Muscle layer of colon (tissue), 2 donors: ENCODE measurements around the gene FKBP7.
A peak's percentile ranks its signal among the peaks of the same experiment; 100 is the strongest.
"Not testable (repeated sequence)": the region's sequence is repeated elsewhere in the genome, so short reads cannot be mapped to it uniquely, and the experiment has no call there.

ENCODE experiments used
- H3K27ac ChIP-seq: one replicate; pipeline ENCODE4 v1.7.0; 2013; ENCODE audit warnings: low read depth, mild to moderate bottlenecking, low read length, moderate library complexity
- H3K27me3 ChIP-seq, 2 donors: one replicate each; pipeline ENCODE4 v1.7.0; 2013; ENCODE audit warnings: low read length in 2 of 2, mild to moderate bottlenecking in 2 of 2; ENCODE audit not compliant: insufficient read depth in 2 of 2, control insufficient read depth in 1 of 2
- H3K36me3 ChIP-seq: one replicate; pipeline ENCODE4 v1.7.0; 2013; ENCODE audit warnings: mild to moderate bottlenecking, low read length; ENCODE audit not compliant: insufficient read depth
- H3K4me1 ChIP-seq: one replicate; pipeline ENCODE4 v1.7.0; 2013; ENCODE audit warnings: mild to moderate bottlenecking, low read length; ENCODE audit not compliant: insufficient read depth
- H3K4me3 ChIP-seq, 2 donors: one replicate each; pipeline ENCODE4 v1.7.0; 2013; ENCODE audit warnings: low read length in 2 of 2, low read depth in 1 of 2, mild to moderate bottlenecking in 1 of 2, moderate library complexity in 1 of 2
- H3K9ac ChIP-seq: one replicate; pipeline ENCODE4 v1.7.0; 2013; ENCODE audit warnings: low read length
- H3K9me3 ChIP-seq: one replicate; pipeline ENCODE4 v1.7.0; 2013; ENCODE audit warnings: mild to moderate bottlenecking, low read length
- donor health status: abdominal sarcoma.
- donor health status: Adenocarcinoma of cecum.

FKBP7 gene, protein sequence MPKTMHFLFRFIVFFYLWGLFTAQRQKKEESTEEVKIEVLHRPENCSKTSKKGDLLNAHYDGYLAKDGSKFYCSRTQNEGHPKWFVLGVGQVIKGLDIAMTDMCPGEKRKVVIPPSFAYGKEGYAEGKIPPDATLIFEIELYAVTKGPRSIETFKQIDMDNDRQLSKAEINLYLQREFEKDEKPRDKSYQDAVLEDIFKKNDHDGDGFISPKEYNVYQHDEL

GRCh38 chr2:178478439-178479274 is at the start of gene FKBP7:
Gene FKBP7 (minus strand): TSS chr2:178478600. CDS start chr2:178478499, 101 bp downstream.
- peaks cover 35% of the 10 kb centered on the region for H3K4me1 ChIP-seq
- H3K27ac ChIP-seq: peak within 1 kb of the TSS; percentile 85
- no peaks in the 10 kb centered on the region for H3K27me3 ChIP-seq
- H3K9ac ChIP-seq: peak within 1 kb of the TSS; percentile 81
- no peaks in the 10 kb centered on the region for H3K36me3 ChIP-seq
- H3K4me3 ChIP-seq: peak within 1 kb of the TSS; percentile 55 to 94
- H3K9me3 ChIP-seq: no peaks in the 10 kb centered on the region

GRCh38 chr2:178527592-178527991 is 49.2 kb upstream of the FKBP7 start:
- H3K9me3 ChIP-seq: no peaks in the 10 kb centered on the region
- H3K27ac ChIP-seq: no peak overlapping the region
- H3K36me3 ChIP-seq: peaks cover 13% of the 10 kb centered on the region
- H3K27me3 ChIP-seq: no peaks in the 10 kb centered on the region
- no peak overlapping the region for H3K9ac ChIP-seq
- no peak overlapping the region for H3K4me3 ChIP-seq
- no peaks in the 10 kb centered on the region for H3K4me1 ChIP-seq

DNA sequence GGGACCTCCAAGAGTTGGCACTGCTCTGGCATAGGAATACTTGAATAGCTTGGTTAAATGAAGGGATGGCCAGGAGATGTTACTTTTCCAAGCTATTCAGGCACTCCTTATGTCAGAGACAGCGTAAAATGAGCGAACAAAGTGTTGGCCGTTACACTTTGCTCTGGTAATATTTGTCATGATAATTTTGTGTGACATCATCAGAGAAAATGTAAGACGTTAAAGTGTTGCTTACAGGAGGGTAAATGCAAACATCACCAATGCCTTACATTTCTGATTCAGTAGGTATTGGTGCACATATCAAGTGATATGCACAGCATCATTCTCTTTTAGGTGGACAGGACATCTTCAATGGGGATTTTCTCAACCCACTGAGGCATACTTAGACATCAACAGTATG is 47.9 kb upstream of the FKBP7 start:
- Histone ChIP-seq H3K36me3 (no peaks in the 10 kb centered on the region), H3K4me1 (no peaks in the 10 kb centered on the region), H3K9ac (no peak overlapping the region), H3K4me3 (no peak overlapping the region), H3K9me3 (no peaks in the 10 kb centered on the region), H3K27me3 (no peaks in the 10 kb centered on the region), H3K27ac (no peak overlapping the region)

- not testable (repeated sequence) for H3K9me3 ChIP-seq, H3K4me1 ChIP-seq, H3K27ac ChIP-seq, H3K9ac ChIP-seq, H3K4me3 ChIP-seq, H3K36me3 ChIP-seq, H3K27me3 ChIP-seq
Observed at GRCh38 chr2:178525460-178525859, 47.1 kb upstream of the FKBP7 start.

GRCh38 chr2:178525010-178525409 is 46.6 kb upstream of the FKBP7 start:
- H3K4me3 ChIP-seq, H3K9ac ChIP-seq: not testable (repeated sequence)

DNA sequence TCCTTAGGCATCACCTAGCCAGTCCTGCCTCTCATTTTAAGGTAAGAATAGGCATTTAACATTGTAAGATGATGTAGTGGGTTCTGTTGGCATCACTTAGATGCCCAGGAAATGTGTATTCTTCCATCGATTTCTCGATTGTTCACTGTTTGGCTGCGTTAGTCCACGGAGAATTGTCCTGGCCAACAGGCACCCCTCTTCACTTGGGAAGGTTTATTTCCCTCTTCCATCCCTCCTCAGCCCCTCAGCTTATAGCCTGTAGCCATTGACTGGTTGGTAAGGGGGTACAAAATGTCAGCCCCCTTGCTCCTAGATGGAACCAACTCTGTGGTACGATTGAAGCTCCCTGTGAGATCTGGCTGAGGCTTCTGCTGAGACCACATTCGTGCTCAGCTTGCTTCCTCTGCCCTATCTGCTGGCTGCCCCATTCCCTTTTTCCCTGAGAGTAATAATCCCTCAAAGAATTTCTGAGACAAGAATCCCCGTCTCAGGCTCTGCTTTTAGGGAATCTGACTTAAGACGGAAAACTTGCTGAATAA is 45.3 kb upstream of the FKBP7 start:
- Histone ChIP-seq H3K4me3 (peak overlapping the region; percentile 53 to 67), H3K9ac (peak overlapping the region; percentile 69), H3K27me3 (no peaks in the 10 kb centered on the region), H3K9me3 (no peaks in the 10 kb centered on the region), H3K27ac (peak overlapping the region; percentile 39), H3K36me3 (peaks cover 3% of the 10 kb centered on the region), H3K4me1 (no peaks in the 10 kb centered on the region)

More at GRCh38 chr2:178525010-178525409, 46.6 kb upstream of the FKBP7 start:
- H3K4me1 ChIP-seq, H3K9me3 ChIP-seq, H3K36me3 ChIP-seq, H3K27me3 ChIP-seq, H3K27ac ChIP-seq: not testable (repeated sequence)

DNA sequence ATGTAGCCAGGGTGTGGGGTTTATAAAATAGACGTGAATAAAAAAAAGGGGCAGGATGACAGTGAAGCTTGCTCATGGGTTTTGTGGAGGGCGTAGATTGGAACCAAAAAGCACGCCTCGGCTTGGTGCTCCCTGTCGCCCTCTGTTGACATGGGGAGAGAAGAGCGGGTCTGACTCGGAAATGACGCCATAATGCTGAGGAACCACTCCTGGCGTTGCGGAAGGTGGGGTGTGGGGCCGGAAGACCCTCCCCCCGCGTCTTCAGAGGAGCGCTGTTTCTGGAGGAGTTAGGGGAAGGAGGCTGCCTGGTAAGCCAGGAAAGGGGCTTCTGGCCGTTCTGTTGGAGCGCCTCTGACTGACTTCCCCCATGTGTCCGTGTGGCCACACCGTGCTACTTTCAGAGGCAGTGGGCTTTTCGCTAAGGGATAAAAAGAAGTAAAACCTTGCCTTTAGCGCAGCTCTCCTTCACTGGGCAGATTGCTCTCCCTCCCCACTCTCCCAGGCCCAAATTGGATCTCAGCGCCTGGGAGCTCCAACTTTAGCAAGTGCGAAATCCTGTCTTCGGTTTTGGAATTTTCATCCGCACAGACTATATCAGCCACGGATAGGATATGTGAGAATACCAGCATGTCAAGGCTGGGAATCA is 44.7 kb upstream of the FKBP7 start:
- H3K4me1 ChIP-seq: no peaks in the 10 kb centered on the region
- peaks cover 9% of the 10 kb centered on the region for H3K36me3 ChIP-seq
- no peaks in the 10 kb centered on the region for H3K27me3 ChIP-seq
- peak overlapping the region; percentile 53 to 67 for H3K4me3 ChIP-seq
- H3K27ac ChIP-seq: peak overlapping the region; percentile 39
- peak overlapping the region; percentile 69 for H3K9ac ChIP-seq
- H3K9me3 ChIP-seq: no peaks in the 10 kb centered on the region

- H3K9ac ChIP-seq: no peak overlapping the region
- H3K36me3 ChIP-seq: peaks cover 9% of the 10 kb centered on the region
- H3K4me1 ChIP-seq: no peaks in the 10 kb centered on the region
- H3K27me3 ChIP-seq: no peaks in the 10 kb centered on the region
- no peak overlapping the region for H3K27ac ChIP-seq
- no peak overlapping the region for H3K4me3 ChIP-seq
- H3K9me3 ChIP-seq: no peaks in the 10 kb centered on the region
Observed at GRCh38 chr2:178521304-178522150, 43.1 kb upstream of the FKBP7 start.

DNA sequence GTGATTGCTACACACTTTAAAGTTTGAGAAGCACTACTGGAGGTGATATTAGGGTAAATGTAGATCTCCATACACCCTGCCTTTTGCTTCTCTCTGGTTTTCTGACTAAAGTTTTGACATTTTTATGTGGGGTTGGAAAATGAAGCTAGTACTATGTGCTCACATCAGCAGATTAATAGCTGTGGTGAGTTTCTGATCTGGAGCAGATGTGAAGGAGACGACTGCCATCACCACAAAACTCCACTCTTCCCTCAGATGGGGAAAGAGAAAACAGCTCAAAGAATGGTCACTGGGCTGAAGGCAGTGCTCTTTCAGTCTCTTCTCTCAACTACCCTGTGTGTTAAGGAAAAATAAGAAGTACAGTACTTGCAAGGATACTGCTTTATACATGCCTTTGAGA is 39.1 kb upstream of the FKBP7 start:
- no peak overlapping the region for H3K4me3 ChIP-seq
- H3K27ac ChIP-seq: no peak overlapping the region
- H3K4me1 ChIP-seq: no peaks in the 10 kb centered on the region
- no peak overlapping the region for H3K9ac ChIP-seq
- H3K27me3 ChIP-seq: no peaks in the 10 kb centered on the region
- no peaks in the 10 kb centered on the region for H3K9me3 ChIP-seq
- peaks cover 9% of the 10 kb centered on the region for H3K36me3 ChIP-seq

GRCh38 chr2:178514664-178515063 is 36.3 kb upstream of the FKBP7 start:
- Histone ChIP-seq H3K27me3 (no peaks in the 10 kb centered on the region), H3K4me1 (no peaks in the 10 kb centered on the region), H3K9ac (no peak overlapping the region), H3K36me3 (peaks cover 9% of the 10 kb centered on the region), H3K27ac (no peak overlapping the region), H3K9me3 (no peaks in the 10 kb centered on the region), H3K4me3 (no peak overlapping the region)

- Histone ChIP-seq H3K27me3 (no peaks in the 10 kb centered on the region), H3K4me1 (no peaks in the 10 kb centered on the region), H3K36me3 (peaks cover 8% of the 10 kb centered on the region), H3K9me3 (no peaks in the 10 kb centered on the region), H3K4me3 (no peak overlapping the region), H3K27ac (no peak overlapping the region), H3K9ac (no peak overlapping the region)
Observed at GRCh38 chr2:178513876-178514275, 35.5 kb upstream of the FKBP7 start.
